Measurements from ENCODE around the gene TSHZ2.

GRCh38 chr20:53004267-53004813, 32.2 kb downstream of the TSHZ2 start:
- TF ChIP-seq CTCF (IDR thresholded peaks at IDR 0.05; ENCODE audit: insufficient read depth, low read depth, low read length) (no peak), EZH2 (IDR thresholded peaks at IDR 0.05; ENCODE audit: insufficient read depth, low read length) (no peak)

Measured in astrocyte (in vitro differentiated cells and primary cell).